PC-9 (cell line): Measurements from ENCODE around the gene KIAA1958. TPM values are rescaled to one million over a fixed set of nuclear protein-coding genes. Genes with fewer than 3 reads are reported as not detected.

ENCODE experiments used
- BruUV-seq: library from RNA; stranded (reverse); fragments of 400-500 nt; replicated peaks from 2 replicates; lab custom pipeline; 2021; lab: Mats Ljungman, UMichigan
- CTCF ChIA-PET: fragments of 300-600 bp; sonication (Branson Sonifier 250); formaldehyde crosslinking; loops from one replicate; lab custom pipeline; 2022; ENCODE audit warnings: antibody characterized with exemption; lab: Charles Lee
- POLR2A ChIA-PET: fragments of 300-600 bp; sonication (Branson Sonifier 250); formaldehyde crosslinking; loops from one replicate; lab custom pipeline; 2022; ENCODE audit warnings: antibody characterized with exemption; ENCODE audit not compliant: unreplicated experiment; lab: Charles Lee
- DNase-seq, 2 experiments: peaks; one replicate each; pipeline versions ENCODE4 v3.0.0 to v3.0.0-alpha.2; 2015 to 2022; ENCODE audit warnings: mixed read lengths in 1 of 2
- H2AFZ ChIP-seq: fragments of 200-600 bp; sonication (generic); 2 replicates; pipeline ENCODE4 v1.8.1; 2017; ENCODE audit warnings: antibody characterized with exemption
- H3F3A ChIP-seq: fragments of 200-600 bp; sonication (generic); 2 replicates; pipeline ENCODE4 v1.8.1; 2017; ENCODE audit warnings: antibody characterized with exemption, mild to moderate bottlenecking, low read depth; ENCODE audit not compliant: insufficient read depth
- H3K27ac ChIP-seq: fragments of 200-600 bp; sonication (generic); 2 replicates; pipeline ENCODE4 v1.6.1; 2016; ENCODE audit warnings: mixed run types
- H3K27me3 ChIP-seq: fragments of 200-600 bp; sonication (generic); 2 replicates; pipeline ENCODE4 v1.6.1; 2016; ENCODE audit warnings: low read depth, mixed run types; ENCODE audit not compliant: insufficient read depth
- H3K36me3 ChIP-seq: fragments of 200-600 bp; sonication (generic); 2 replicates; pipeline ENCODE4 v1.6.1; 2016; ENCODE audit warnings: low read depth, mixed run types
- H3K4me1 ChIP-seq: fragments of 200-600 bp; sonication (generic); replicated peaks from 2 replicates; pipeline ENCODE4 v1.6.1; 2016; ENCODE audit warnings: mixed run types; ENCODE audit not compliant: insufficient read depth
- H3K4me2 ChIP-seq: fragments of 200-600 bp; sonication (generic); 2 replicates; pipeline ENCODE4 v1.6.1; 2017; ENCODE audit warnings: mixed run types
- H3K4me3 ChIP-seq: fragments of 200-600 bp; sonication (generic); 2 replicates; pipeline ENCODE4 v1.6.1; 2016; ENCODE audit warnings: mixed run types
- H3K79me2 ChIP-seq: fragments of 200-600 bp; sonication (generic); 2 replicates; pipeline ENCODE4 v1.6.1; 2017; ENCODE audit warnings: low read depth, mixed run types
- H3K9me2 ChIP-seq: fragments of 200-600 bp; sonication (generic); 2 replicates; pipeline ENCODE4 v1.8.1; 2017; ENCODE audit warnings: mild to moderate bottlenecking; ENCODE audit not compliant: insufficient read depth
- H3K9me3 ChIP-seq: fragments of 200-600 bp; sonication (generic); 2 replicates; pipeline ENCODE4 v1.8.1; 2016; ENCODE audit warnings: low read depth; ENCODE audit not compliant: insufficient read depth
- H4K20me1 ChIP-seq: fragments of 200-600 bp; sonication (generic); 2 replicates; pipeline ENCODE4 v1.8.1; 2017; ENCODE audit not compliant: insufficient read depth
- CTCF ChIP-seq: fragments of 200-600 bp; sonication (generic); conservative IDR thresholded peaks from 2 replicates; pipeline ENCODE4 v1.6.1; 2017; ENCODE audit warnings: mixed run types, antibody characterized with exemption, mild to moderate bottlenecking, moderate library complexity
- EZH2 ChIP-seq: fragments of 200-600 bp; sonication (generic); IDR thresholded peaks from 2 replicates; pipeline ENCODE4 v1.8.0; 2017; ENCODE audit warnings: antibody characterized with exemption, low read depth
- intact Hi-C: fragments of 100-400 bp; cut with micrococcal nuclease; formaldehyde crosslinking; loops from one replicate; pipeline ENCODE4 v1.10.0; 2022; ENCODE audit not compliant: unreplicated experiment
- total RNA-seq: library from RNA; stranded (reverse); gene quantifications from 2 replicates; pipeline ENCODE4 v1.2.3, GENCODE V29; 2021

KIAA1958 gene
- total RNA-seq, 1 experiment from 2014 or later = 19.5 TPM

GRCh38 chr9:112575107-112575506, 88.5 kb downstream of the KIAA1958 start:
- intact Hi-C loops = no loop called here
- ChIA-PET CTCF (no interaction called here), POLR2A (no interaction called here)
- Histone ChIP-seq H3K4me3 (no peak overlapping the region), H3K27ac (no peak overlapping the region), H3K9me2 (no peaks in the 10 kb centered on the region), H2AFZ (no peak overlapping the region), H3F3A (no peaks in the 10 kb centered on the region), H4K20me1 (no peaks in the 10 kb centered on the region), H3K79me2 (0 out of 2 replicates have a peak, but pooled peaks cover 6% of the 10 kb centered on the region), H3K4me2 (no peak overlapping the region), H3K36me3 (no peaks in the 10 kb centered on the region), H3K27me3 (no peaks in the 10 kb centered on the region), H3K9me3 (no peaks in the 10 kb centered on the region), H3K4me1 (no peaks in the 10 kb centered on the region)
- DNase-seq = no peak
- TF ChIP-seq EZH2 (no peak), CTCF (no peak)
- BruUV-seq = no TSS peak

GRCh38 chr9:112581469-112582176, 95.0 kb downstream of the KIAA1958 start:
- intact Hi-C loops = no loop called here
- H3K9me3 ChIP-seq = no peaks in the 10 kb centered on the region

More at GRCh38 chr9:112581469-112582176, 95.0 kb downstream of the KIAA1958 start:
- no peaks in the 10 kb centered on the region for H3K4me1 ChIP-seq
- TF ChIP-seq EZH2 (no peak), CTCF (no peak)
- BruUV-seq = no TSS peak
- DNase-seq = no peak
- H3F3A ChIP-seq = no peaks in the 10 kb centered on the region
- CTCF ChIA-PET = no interaction called here
- H3K4me3 ChIP-seq = no peak overlapping the region
- no peaks in the 10 kb centered on the region for H3K79me2 ChIP-seq
- no peaks in the 10 kb centered on the region for H3K9me2 ChIP-seq
- no peak overlapping the region for H3K27ac ChIP-seq
- H2AFZ ChIP-seq = no peak overlapping the region
- no peaks in the 10 kb centered on the region for H3K27me3 ChIP-seq
- H3K36me3 ChIP-seq = no peaks in the 10 kb centered on the region
- POLR2A ChIA-PET = no interaction called here
- no peak overlapping the region for H3K4me2 ChIP-seq
- no peaks in the 10 kb centered on the region for H4K20me1 ChIP-seq
